Stromal cell of bone marrow (primary cell): ENCODE results near the gene DDX54.

Experiments used
- DNase-seq: peaks from one replicate; pipeline ENCODE4 v3.0.0-alpha.2; 2012; ENCODE audit warnings: low read depth

DDX54 gene, protein sequence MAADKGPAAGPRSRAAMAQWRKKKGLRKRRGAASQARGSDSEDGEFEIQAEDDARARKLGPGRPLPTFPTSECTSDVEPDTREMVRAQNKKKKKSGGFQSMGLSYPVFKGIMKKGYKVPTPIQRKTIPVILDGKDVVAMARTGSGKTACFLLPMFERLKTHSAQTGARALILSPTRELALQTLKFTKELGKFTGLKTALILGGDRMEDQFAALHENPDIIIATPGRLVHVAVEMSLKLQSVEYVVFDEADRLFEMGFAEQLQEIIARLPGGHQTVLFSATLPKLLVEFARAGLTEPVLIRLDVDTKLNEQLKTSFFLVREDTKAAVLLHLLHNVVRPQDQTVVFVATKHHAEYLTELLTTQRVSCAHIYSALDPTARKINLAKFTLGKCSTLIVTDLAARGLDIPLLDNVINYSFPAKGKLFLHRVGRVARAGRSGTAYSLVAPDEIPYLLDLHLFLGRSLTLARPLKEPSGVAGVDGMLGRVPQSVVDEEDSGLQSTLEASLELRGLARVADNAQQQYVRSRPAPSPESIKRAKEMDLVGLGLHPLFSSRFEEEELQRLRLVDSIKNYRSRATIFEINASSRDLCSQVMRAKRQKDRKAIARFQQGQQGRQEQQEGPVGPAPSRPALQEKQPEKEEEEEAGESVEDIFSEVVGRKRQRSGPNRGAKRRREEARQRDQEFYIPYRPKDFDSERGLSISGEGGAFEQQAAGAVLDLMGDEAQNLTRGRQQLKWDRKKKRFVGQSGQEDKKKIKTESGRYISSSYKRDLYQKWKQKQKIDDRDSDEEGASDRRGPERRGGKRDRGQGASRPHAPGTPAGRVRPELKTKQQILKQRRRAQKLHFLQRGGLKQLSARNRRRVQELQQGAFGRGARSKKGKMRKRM

DNA sequence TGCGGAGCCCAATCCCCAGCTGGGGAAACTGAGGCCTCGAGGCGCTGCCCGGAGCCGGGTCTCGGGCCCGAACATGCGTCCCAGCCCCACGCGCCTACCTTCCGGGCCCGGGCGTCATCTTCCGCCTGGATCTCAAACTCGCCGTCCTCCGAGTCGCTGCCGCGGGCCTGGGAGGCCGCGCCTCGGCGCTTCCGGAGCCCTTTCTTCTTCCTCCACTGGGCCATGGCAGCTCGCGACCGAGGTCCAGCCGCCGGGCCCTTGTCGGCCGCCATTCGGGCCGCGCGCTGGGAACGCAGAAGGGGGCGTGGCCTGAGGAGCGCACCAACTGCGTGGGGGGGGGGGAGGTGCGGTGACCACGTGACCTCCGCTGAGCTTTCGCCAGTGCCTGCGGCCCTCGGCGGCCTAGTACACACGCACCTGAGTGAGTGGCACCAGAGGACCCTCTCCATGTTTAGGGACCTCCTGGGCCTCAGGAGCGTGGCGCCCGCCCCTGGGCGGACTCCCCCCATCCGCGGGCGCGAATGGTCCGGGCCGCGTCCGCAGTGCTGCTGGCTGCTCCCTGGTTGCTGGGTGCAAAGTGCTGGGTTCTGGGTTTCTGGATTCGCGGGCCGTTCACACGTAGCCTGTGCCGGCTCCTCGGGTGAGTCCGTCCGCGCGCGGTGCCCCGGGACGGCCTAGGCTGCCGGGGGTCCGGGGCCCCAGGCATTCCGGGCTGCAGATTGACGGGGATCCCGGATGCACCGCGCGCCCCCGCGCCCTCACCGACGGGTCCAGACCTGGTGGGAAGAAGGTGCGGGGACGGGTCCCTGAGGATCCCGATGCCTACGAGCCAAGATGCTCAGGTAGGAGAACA is at the start of gene DDX54, which contains the start of gene RITA1:
TSS of gene DDX54 (minus strand) at position 299 of the 853 bp plus-strand sequence. CDS start at position 272, 27 bp downstream.
TSS of gene RITA1 (plus strand) at position 542 of the 853 bp plus-strand sequence. CDS start 1,026 bp downstream, outside the sequence.
- DNase-seq: peak; percentile 38

GRCh38 chr12:113234483-113234882 is 49.2 kb upstream of the DDX54 start:
- no peak for DNase-seq

DNA sequence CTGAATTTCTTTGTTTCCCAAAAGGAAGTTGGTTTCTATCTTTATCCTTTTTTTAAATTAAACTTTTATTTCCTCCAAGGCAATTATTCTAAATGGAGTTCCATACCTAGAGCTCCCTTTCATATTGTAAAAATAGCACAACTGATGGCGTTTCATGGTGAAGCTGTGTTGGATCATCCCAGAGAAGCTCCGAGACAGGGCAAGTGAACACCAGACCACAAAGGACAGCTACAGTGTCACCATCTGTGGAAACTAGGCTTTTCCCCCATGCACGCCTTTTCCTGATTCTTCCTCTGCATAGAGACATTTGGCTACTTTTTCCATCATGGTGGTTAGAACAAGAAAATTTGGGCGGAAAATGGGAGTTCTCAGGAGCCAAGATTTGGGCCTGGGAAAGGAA is 48.7 kb upstream of the DDX54 start:
- DNase-seq: no peak

GRCh38 chr12:113232840-113233585 is 47.7 kb upstream of the DDX54 start:
- no peak for DNase-seq

- DNase-seq: no peak
Measured at GRCh38 chr12:113232089-113232839, 47.0 kb upstream of the DDX54 start.

DNA sequence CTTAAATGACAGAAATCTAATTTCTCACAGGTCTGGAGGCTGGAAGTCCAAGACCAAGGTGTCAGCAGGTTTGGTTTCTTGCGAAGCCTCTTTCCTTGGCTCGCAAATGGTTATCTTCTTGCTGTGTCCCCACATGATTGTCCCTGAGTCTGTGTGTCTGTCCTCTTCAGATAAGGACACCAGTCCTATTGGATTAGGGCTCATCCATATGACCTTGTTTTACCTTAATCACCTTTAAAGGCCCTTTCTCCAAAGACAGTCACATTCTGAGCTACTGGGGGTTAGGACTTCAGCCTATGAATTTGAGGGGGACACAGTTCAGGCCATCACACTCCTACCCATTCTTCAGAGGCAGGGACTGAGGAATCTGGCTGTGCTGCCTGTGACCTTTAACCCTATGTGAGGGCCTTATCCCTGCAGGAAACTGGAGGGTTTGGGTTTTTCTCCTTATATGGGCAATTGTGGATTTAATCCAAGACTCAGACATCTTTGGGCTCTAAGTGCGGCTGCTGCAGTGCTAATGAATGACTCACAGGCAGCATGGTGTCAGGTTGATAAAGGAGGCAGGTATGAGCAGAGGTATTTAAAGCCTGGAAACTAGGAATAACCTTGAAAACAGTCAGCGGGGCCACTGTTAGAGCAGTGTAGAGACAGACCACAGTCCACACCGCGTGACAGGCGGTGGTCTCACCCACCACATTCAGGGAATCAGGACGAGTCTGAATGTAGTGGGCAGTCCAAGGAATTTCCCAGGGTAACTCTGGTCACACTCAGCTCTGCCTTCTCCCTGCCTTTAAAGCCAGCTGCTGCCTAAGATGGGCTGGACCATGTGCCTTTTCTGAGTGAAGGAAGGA is 46.2 kb upstream of the DDX54 start:
- no peak for DNase-seq

- no peak for DNase-seq
Measured at GRCh38 chr12:113230315-113231234, 45.3 kb upstream of the DDX54 start.

DNA sequence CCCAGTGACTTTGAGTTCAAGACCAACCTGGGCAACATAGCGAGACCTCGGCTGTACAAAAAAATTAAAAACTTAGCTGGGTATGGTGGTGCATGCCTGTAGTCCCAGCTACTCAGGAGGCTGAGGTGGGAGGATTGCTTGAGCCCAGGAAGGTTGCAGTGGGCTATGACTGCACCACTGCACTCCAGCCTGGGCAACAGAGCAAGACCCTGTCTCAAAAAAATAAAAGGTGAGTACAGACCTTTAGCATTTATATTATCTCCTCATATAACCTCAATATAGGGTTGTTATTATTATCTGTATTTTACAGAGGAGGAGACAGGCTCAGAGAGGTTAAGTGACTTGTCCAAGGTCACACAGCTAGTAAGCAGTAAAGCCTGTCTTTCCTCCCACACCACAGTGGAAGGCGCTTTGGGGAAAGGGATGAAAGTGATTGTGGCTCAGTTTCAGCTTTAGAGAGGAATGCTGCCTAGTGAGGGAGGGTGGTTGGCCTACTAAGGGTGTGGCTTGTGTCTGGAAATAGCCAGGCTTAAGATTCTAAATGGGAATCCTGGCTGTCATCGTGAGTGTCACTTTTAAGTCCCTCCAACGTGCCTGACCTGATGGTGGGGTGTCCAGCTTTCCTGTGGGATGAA is 43.2 kb upstream of the DDX54 start:
- DNase-seq: no peak

GRCh38 chr12:113227686-113228391 is 42.6 kb upstream of the DDX54 start:
- DNase-seq: no peak

DNA sequence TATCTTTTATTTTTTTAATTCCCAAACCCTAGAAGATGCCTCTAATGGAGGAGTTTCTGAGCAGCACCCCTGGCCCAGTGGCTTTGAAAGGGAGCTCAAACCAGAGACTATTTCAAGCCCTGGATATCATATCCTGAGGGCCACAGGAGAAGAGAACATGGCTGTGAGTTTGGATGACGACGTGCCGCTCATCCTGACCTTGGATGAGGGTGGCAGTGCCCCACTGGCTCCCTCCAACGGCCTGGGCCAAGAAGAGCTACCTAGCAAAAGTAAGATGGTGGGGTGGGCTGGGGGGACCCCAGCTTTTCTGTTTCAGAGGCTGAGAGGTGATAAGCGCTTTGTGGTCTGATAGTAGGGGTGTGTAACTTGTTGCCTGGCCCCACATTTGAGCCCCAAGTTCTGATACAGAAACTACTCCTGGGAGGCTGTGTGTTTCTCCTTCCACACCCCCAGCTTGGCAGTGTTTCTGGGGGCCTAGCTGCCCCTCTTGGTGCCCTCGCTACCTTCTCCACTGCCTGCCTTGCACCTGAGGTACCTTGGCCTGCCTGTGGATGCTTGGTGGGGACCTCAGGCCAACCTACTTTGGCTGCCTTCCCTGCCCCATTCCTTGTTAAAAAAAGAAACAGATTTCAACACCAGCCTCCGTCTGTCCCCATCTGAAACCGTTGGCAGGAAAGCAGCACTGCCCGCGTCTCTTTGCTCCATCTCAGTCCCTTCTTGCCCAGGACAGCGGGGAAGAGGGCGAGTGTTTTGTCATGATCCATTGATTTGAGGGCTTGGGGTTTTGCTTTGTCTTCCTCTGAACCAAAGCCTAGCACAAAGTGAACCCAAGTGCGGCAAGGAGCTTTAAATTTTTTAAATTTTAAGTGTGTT is 41.7 kb upstream of the DDX54 start:
- DNase-seq: no peak

DNA sequence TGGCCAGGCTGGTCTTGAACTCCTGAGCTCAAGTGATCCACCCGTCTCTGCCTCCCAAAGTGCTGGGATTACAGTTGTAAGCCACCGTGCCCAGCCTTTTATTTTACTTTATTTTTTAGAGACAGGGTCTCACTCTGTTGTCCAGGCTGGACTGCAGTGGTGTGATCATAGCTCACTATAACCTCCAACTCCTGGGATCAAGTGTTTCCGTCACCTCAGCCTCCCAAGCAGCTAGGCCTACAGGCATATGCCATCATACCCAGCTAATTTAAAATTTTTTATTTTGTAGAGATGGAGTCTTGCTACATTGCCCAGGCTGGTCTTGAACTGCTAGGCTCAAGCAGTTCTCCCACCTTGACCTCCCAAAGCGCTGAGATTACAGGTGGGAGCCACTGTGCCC is 39.7 kb upstream of the DDX54 start:
- DNase-seq: no peak

DNA sequence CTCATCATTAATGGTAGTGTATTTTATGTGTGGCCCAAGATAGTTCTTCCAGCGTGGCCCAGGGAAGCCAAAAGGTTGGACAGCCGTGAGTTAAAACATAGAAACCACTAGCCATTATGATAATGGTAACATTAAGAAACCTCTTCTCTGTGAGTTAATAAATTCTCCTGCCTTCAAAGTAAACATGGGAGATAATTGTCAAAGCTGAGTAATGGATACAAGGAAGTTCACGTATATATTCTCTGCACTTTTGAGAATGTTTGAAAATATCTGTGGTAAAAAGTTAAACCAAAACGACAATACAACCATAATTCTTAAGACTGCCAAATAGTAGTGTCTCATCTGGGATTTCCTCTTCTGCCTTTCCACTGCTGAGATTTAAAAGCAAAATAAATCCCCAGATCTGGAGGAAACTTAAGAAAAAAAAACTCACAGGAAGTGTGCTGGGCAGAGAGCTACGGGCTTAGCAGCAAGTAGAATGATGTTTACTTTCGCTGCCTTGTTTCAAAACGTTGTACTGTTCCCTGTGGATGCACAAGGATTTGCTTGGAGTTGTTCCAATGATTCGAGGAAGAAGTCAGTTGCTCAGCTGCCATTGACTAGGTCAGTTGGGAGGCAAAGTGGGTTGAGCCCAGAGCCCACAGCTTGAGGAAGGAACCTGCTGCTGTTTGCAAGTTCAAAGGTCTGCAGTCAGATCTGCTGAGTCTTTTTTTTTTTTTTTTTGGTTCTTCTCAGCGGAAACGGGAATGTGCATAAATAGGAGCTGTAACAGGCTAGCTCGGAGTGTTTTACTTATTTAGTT is 37.7 kb upstream of the DDX54 start:
- peak; percentile 90 for DNase-seq

DNA sequence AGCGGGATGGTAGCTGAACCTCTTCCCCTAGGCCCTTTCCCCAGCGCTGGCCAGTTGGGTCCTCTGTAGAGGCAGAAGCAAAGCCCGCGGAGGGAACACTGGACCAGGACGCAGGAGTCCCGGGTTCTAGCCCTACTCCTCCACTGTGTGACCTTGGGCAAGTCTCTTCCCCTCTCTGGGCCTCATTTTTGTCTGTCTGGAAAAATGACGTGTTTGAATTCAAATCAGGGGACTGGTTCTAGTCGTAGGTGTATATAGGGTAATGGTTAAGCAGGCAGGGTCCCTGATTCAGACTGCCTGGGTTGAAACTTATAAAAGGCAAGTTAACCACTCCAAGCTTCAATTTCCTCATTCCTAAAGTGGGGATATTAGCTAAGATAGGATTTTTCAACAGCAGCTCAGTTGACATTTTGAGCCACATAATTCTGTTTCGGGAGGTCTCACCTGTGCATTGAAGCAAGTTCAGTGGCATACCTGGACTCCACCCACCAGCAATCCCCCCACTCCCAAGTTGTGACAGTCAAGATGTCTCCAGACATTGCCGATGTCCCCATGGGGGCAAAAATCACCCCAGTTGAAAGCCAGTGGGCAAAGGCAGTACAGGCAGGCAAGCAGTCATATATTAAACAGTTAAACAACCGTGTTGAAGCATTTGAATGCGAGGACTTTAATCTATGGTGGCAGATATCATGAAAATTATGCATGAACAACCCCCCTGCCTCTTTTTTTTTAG is 36.9 kb upstream of the DDX54 start:
- DNase-seq: no peak

DNA sequence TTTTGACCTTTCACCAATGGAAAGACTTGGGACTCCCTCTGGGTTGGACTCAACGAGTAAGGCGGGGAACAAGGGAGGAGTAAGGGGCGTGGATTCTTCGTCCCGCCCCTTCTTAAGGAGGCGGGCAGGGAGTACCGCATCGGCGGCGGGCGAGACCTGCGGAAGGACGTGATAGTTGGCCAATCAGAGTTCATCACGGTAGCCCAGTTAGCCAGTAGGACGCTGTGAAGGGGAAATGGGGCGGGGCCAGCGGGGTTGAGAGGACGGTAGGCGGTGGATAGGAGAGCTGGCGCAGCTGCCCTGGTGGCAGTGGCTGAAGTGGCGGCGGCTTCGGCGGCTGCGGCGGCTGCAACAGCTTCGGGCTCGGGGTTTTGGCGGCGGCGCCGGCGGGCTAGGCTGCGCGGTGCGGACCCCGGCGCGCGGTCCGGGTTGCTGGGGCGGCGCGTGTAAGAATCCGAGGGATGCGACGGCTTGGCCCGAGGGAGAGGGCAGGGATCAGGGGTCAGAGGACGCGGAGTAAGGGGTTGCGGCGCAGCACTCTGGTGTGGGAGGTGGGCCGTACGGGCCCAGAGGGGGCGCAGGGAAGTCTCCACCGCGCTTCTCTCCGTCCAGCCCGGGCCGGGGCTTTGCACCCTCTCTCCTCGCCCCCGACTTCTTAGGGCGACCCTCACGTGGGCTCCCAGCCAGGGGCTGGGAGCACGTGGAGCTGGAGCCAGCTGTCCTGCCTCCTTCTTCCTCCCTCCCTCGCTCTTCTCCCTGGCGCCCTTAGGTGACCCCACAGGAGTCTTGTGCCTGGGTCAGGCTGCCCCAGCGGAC is 36.1 kb upstream of the DDX54 start, which contains the start of gene TPCN1:
TSS of gene TPCN1 (plus strand) at position 284 of the 816 bp plus-strand sequence. CDS start 5,389 bp downstream, outside the sequence.
- DNase-seq: peak; percentile 100
